ENCODE data around the gene EDAR. TPM values are rescaled to one million over a fixed set of nuclear protein-coding genes. Genes with fewer than 3 reads are reported as not detected.
A peak's percentile ranks its signal among the peaks of the same experiment; 100 is the strongest.

The EDAR gene
- polyA plus RNA-seq, 1 of the 3 experiments (the other 2 are of a cell fraction), result not detected

- no peaks in the 10 kb centered on the region for H4K20me1 ChIP-seq (ENCODE audit: insufficient read depth)
- no peaks in the 10 kb centered on the region for H3F3A ChIP-seq (replicated peaks; ENCODE audit: insufficient read depth)
- H3K4me2 ChIP-seq, result no peak overlapping the region
- no peaks in the 10 kb centered on the region for H3K9me3 ChIP-seq
- H2AFZ ChIP-seq (ENCODE audit: low read depth), result no peak overlapping the region
- TF ChIP-seq USF2 (IDR thresholded peaks at IDR 0.05; ENCODE audit: borderline replicate concordance, low read depth, low read length), result no peak
- no peak for TF ChIP-seq TEAD4 (IDR thresholded peaks at IDR 0.05; ENCODE audit: borderline replicate concordance, insufficient read depth)
- no peak for TF ChIP-seq USF1 (IDR thresholded peaks at IDR 0.05; ENCODE audit: borderline replicate concordance, low read depth)
- no peak for TF ChIP-seq TAF1 (IDR thresholded peaks at IDR 0.05; ENCODE audit: borderline replicate concordance, low read depth, low read length)
- peak; percentile 7 for DNase-seq
- ChIA-PET POLR2A (no interaction called here), CTCF (interaction anchor here (1.9 kb wide), 1 partner anchor 11 kb away, joined by 14 read pairs; no protein-coding TSS in a partner anchor)
- H3K27ac ChIP-seq (ENCODE audit: low read depth in 2 of 2, low read length in 1 of 2), result no peak overlapping the region
- H3K79me2 ChIP-seq (ENCODE audit: insufficient read depth), result no peaks in the 10 kb centered on the region
- H3K4me3 ChIP-seq (ENCODE audit: low read depth in 2 of 2, low read length in 1 of 2), result no peak overlapping the region
- no peaks in the 10 kb centered on the region for H3K36me3 ChIP-seq (replicated peaks in 1 of 2; ENCODE audit: control insufficient read depth in 1 of 2, insufficient read depth in 2 of 2, low read length in 1 of 2)
- 56% methylated on average over 5 of the region's 5 CpGs for WGBS (ENCODE audit: low lambda C conversion rate)
- H3K27me3 ChIP-seq (ENCODE audit: insufficient read depth), result peaks cover 4% of the 10 kb centered on the region; the same call in 1 of the 2 replicates
- no peaks in the 10 kb centered on the region for H3K9me2 ChIP-seq
- no peaks in the 10 kb centered on the region; a peak in 1 of 4 replicates for H3K4me1 ChIP-seq (ENCODE audit: control insufficient read depth in 1 of 2, insufficient read depth in 2 of 2, low read depth in 1 of 2, low read length in 1 of 2)
- H3K9ac ChIP-seq, result no peak overlapping the region
Measured at GRCh38 chr2:108917526-108917925, 71.5 kb downstream of the EDAR start.

GRCh38 chr2:108916796-108917421 lies 72.1 kb downstream of the EDAR start:
- no peak overlapping the region for H3K4me2 ChIP-seq
- WGBS (ENCODE audit: low lambda C conversion rate), result 78% methylated on average over 13 of the region's 14 CpGs
- peaks cover 4% of the 10 kb centered on the region; the same call in 1 of the 2 replicates for H3K27me3 ChIP-seq (ENCODE audit: insufficient read depth)
- DNase-seq, result no peak
- no peak overlapping the region for H3K4me3 ChIP-seq (ENCODE audit: low read depth in 2 of 2, low read length in 1 of 2)
- H3K36me3 ChIP-seq (replicated peaks in 1 of 2; ENCODE audit: control insufficient read depth in 1 of 2, insufficient read depth in 2 of 2, low read length in 1 of 2), result no peaks in the 10 kb centered on the region
- POLR2A ChIA-PET, result no interaction called here
- CTCF ChIA-PET, result interaction anchor here (1.9 kb wide), 1 partner anchor 11 kb away, joined by 14 read pairs; no protein-coding TSS in a partner anchor
- H3K4me1 ChIP-seq (ENCODE audit: control insufficient read depth in 1 of 2, insufficient read depth in 2 of 2, low read depth in 1 of 2, low read length in 1 of 2), result no peaks in the 10 kb centered on the region; a peak in 1 of 4 replicates
- no peaks in the 10 kb centered on the region for H3F3A ChIP-seq (replicated peaks; ENCODE audit: insufficient read depth)
- H4K20me1 ChIP-seq (ENCODE audit: insufficient read depth), result no peaks in the 10 kb centered on the region
- TF ChIP-seq CTCF (IDR thresholded peaks at IDR 0.05) (no peak), PBX3 (IDR thresholded peaks at IDR 0.05) (no peak), GATA2 (CRISPR knock-in tag; IDR thresholded peaks at IDR 0.05) (no peak), RAD21 (IDR thresholded peaks at IDR 0.05; ENCODE audit: low read length) (no peak), TAF1 (IDR thresholded peaks at IDR 0.05; ENCODE audit: borderline replicate concordance, low read depth, low read length) (no peak)
- no peak overlapping the region for H3K27ac ChIP-seq (ENCODE audit: low read depth in 2 of 2, low read length in 1 of 2)
- H3K9me2 ChIP-seq, result no peaks in the 10 kb centered on the region
- no peak overlapping the region for H3K9ac ChIP-seq
- no peak overlapping the region for H2AFZ ChIP-seq (ENCODE audit: low read depth)
- H3K79me2 ChIP-seq (ENCODE audit: insufficient read depth), result no peaks in the 10 kb centered on the region
- H3K9me3 ChIP-seq, result no peaks in the 10 kb centered on the region
